OCI-LY1 (cell line): ENCODE results near the gene PIR.

Source experiments
- CTCF ChIP-seq: fragments of 200-600 bp; sonication (generic), shearing (Covaris generic); IDR thresholded peaks from 2 replicates; pipeline ENCODE4 v1.5.1; 2017; ENCODE audit warnings: mild to moderate bottlenecking, antibody characterized with exemption, low read length, moderate library complexity, mixed read lengths
- EZH2 ChIP-seq: fragments of 200-600 bp; sonication (generic), shearing (Covaris generic); IDR thresholded peaks from 2 replicates; pipeline ENCODE4 v1.8.0; 2017; ENCODE audit warnings: borderline replicate concordance, mixed run types, mild to moderate bottlenecking, antibody characterized with exemption, low read length, moderate library complexity, mixed read lengths

- TF ChIP-seq EZH2: no peak
- no peak for TF ChIP-seq CTCF
Observed at GRCh38 chrX:15430076-15430475, 63.1 kb downstream of the PIR start.
